H9 (cell line): ENCODE results near the gene MRPL1. TPM values are rescaled to one million over a fixed set of nuclear protein-coding genes. Genes with fewer than 3 reads are reported as not detected.

Source experiments
- DNase-seq: peaks from one replicate; pipeline ENCODE4 v3.0.0-alpha.2; 2017
- H2AFZ ChIP-seq: one replicate; pipeline ENCODE4 v1.6.1; 2013; ENCODE audit warnings: mild to moderate bottlenecking, low read length, control low read depth, moderate library complexity
- H2AK5ac ChIP-seq: 2 replicates; pipeline ENCODE4 v1.6.1; 2013; ENCODE audit warnings: low read length, control low read depth, mixed read lengths; ENCODE audit not compliant: insufficient read length
- H2BK120ac ChIP-seq: one replicate; pipeline ENCODE4 v1.6.1; 2013; ENCODE audit warnings: low read depth, mild to moderate bottlenecking, low read length, control low read depth, inconsistent platforms; ENCODE audit not compliant: poor library complexity, severe bottlenecking
- H2BK12ac ChIP-seq: 2 replicates; pipeline ENCODE4 v1.6.1; 2013; ENCODE audit warnings: low read length, control low read depth, mixed read lengths, low read depth; ENCODE audit not compliant: insufficient read length
- H2BK15ac ChIP-seq: 2 replicates; pipeline ENCODE4 v1.6.1; 2013; ENCODE audit warnings: low read depth, low read length, control low read depth
- H2BK20ac ChIP-seq: one replicate; pipeline ENCODE4 v1.6.1; 2013; ENCODE audit warnings: low read depth, mild to moderate bottlenecking, low read length, control low read depth, inconsistent platforms; ENCODE audit not compliant: poor library complexity, severe bottlenecking
- H2BK5ac ChIP-seq: 2 replicates; pipeline ENCODE4 v1.6.1; 2013; ENCODE audit warnings: low read length, control low read depth, mixed read lengths; ENCODE audit not compliant: insufficient read length
- H3K14ac ChIP-seq: 2 replicates; pipeline ENCODE4 v1.6.1; 2013; ENCODE audit warnings: low read length, control low read depth; ENCODE audit not compliant: insufficient read depth
- H3K18ac ChIP-seq: 2 replicates; pipeline ENCODE4 v1.6.1; 2013; ENCODE audit warnings: low read depth, mild to moderate bottlenecking, mixed read lengths, low read length, control low read depth; ENCODE audit not compliant: insufficient read length
- H3K23ac ChIP-seq: 2 replicates; pipeline ENCODE4 v1.6.1; 2013; ENCODE audit warnings: low read length, control low read depth, mixed read lengths, low read depth; ENCODE audit not compliant: insufficient read length
- H3K23me2 ChIP-seq: 2 replicates; pipeline ENCODE4 v1.6.1; 2013; ENCODE audit warnings: low read depth, mild to moderate bottlenecking, mixed read lengths, low read length, control low read depth; ENCODE audit not compliant: insufficient read length, poor library complexity, severe bottlenecking
- H3K27ac ChIP-seq: 2 replicates; pipeline ENCODE4 v1.5.1; 2013; ENCODE audit warnings: low read length, control low read depth, mixed read lengths, low read depth; ENCODE audit not compliant: insufficient read length
- H3K27me3 ChIP-seq: 2 replicates; pipeline ENCODE4 v1.6.1; 2013; ENCODE audit warnings: low read length, control low read depth, inconsistent platforms; ENCODE audit not compliant: insufficient read depth
- H3K4ac ChIP-seq: 2 replicates; pipeline ENCODE4 v1.6.1; 2013; ENCODE audit warnings: low read depth, mild to moderate bottlenecking, control low read depth, inconsistent platforms, low read length, moderate library complexity
- H3K4me1 ChIP-seq: 2 replicates; pipeline ENCODE4 v1.6.1; 2013; ENCODE audit warnings: low read length, control low read depth, inconsistent platforms; ENCODE audit not compliant: insufficient read depth
- H3K4me2 ChIP-seq: 2 replicates; pipeline ENCODE4 v1.6.1; 2013; ENCODE audit warnings: low read length, control low read depth, mixed read lengths; ENCODE audit not compliant: insufficient read length, insufficient read depth
- H3K56ac ChIP-seq: 2 replicates; pipeline ENCODE4 v1.6.1; 2013; ENCODE audit warnings: low read depth, mild to moderate bottlenecking, mixed read lengths, low read length, control low read depth; ENCODE audit not compliant: insufficient read length
- H3K79me1 ChIP-seq: 2 replicates; pipeline ENCODE4 v1.6.1; 2013; ENCODE audit warnings: low read depth, mild to moderate bottlenecking, moderate library complexity, low read length, control low read depth, inconsistent platforms; ENCODE audit not compliant: insufficient read depth, poor library complexity, severe bottlenecking
- H3K79me2 ChIP-seq: 2 replicates; pipeline ENCODE4 v1.6.1; 2013; ENCODE audit warnings: low read length, control low read depth, inconsistent platforms; ENCODE audit not compliant: insufficient read depth
- H3K9ac ChIP-seq: 2 replicates; pipeline ENCODE4 v1.6.1; 2013; ENCODE audit warnings: low read length, control low read depth, mixed read lengths; ENCODE audit not compliant: insufficient read length; ENCODE audit errors: extremely low read depth
- H3K9me3 ChIP-seq: one replicate; pipeline ENCODE4 v1.6.1; 2013; ENCODE audit warnings: low read depth, low read length, inconsistent platforms; ENCODE audit not compliant: control insufficient read depth
- H3T11ph ChIP-seq: one replicate; pipeline ENCODE4 v1.6.1; 2013; ENCODE audit warnings: mild to moderate bottlenecking, low read length, control low read depth, inconsistent platforms
- H4K20me1 ChIP-seq: one replicate; pipeline ENCODE4 v1.6.1; 2013; ENCODE audit not compliant: control insufficient read depth, insufficient read length, insufficient read depth
- H4K5ac ChIP-seq: 2 replicates; pipeline ENCODE4 v1.6.1; 2013; ENCODE audit warnings: low read depth, mild to moderate bottlenecking, mixed read lengths, low read length, control low read depth; ENCODE audit not compliant: insufficient read length
- H4K8ac ChIP-seq: replicated peaks from 2 replicates; pipeline ENCODE4 v1.6.1; 2013; ENCODE audit warnings: low read length, control low read depth, mixed read lengths, low read depth; ENCODE audit not compliant: insufficient read length
- H4K91ac ChIP-seq: 2 replicates; pipeline ENCODE4 v1.6.1; 2013; ENCODE audit warnings: low read depth, mild to moderate bottlenecking, moderate library complexity, mixed read lengths, low read length, control low read depth; ENCODE audit not compliant: insufficient read length
- H3K27ac Mint-ChIP-seq, 3 experiments: 2 replicates in 2 of 3; 3 replicates in 1 of 3; pipeline ENCODE4 v1.8.0; 2020 to 2021; ENCODE audit warnings: mixed read lengths in 3 of 3, mild to moderate bottlenecking in 1 of 3, moderate library complexity in 1 of 3
- H3K27me3 Mint-ChIP-seq: 2 replicates; pipeline ENCODE4 v1.8.0; 2021; ENCODE audit warnings: low read depth, mild to moderate bottlenecking, moderate library complexity, mixed read lengths
- H3K36me3 Mint-ChIP-seq, 3 experiments: 2 replicates in 2 of 3; 3 replicates in 1 of 3; pipeline ENCODE4 v1.8.0; 2020 to 2021; ENCODE audit warnings: low read depth in 3 of 3, mixed read lengths in 3 of 3; ENCODE audit not compliant: insufficient read depth in 1 of 3
- H3K4me1 Mint-ChIP-seq, 2 experiments: 2 replicates each; pipeline ENCODE4 v1.8.0; 2020; ENCODE audit warnings: mixed read lengths in 2 of 2
- H3K4me3 Mint-ChIP-seq, 2 experiments: 2 replicates in 1 of 2; 3 replicates in 1 of 2; pipeline ENCODE4 v1.8.0; 2020 to 2021; ENCODE audit warnings: mild to moderate bottlenecking in 2 of 2, mixed read lengths in 2 of 2, moderate library complexity in 1 of 2
- H3K9me3 Mint-ChIP-seq, 2 experiments: 2 replicates in 1 of 2; 3 replicates in 1 of 2; pipeline ENCODE4 v1.8.0; 2020; ENCODE audit warnings: mild to moderate bottlenecking in 2 of 2, mixed read lengths in 2 of 2, moderate library complexity in 1 of 2
- CTCF ChIP-seq: fragments of 200-600 bp; sonication (generic); conservative IDR thresholded peaks from 3 replicates; pipeline ENCODE4 v1.8.0; 2021; ENCODE audit warnings: antibody characterized with exemption, mild to moderate bottlenecking
- total RNA-seq: library from RNA; stranded (reverse); gene quantifications from 2 replicates; pipeline ENCODE4 v1.2.1, GENCODE V29; 2021

MRPL1 gene
- total RNA-seq, 1 experiment from 2014 or later = 39.0 TPM

- H3K4me2 ChIP-seq = no peak overlapping the region
- no peak overlapping the region for H2BK15ac ChIP-seq
- H3K27me3 ChIP-seq = no peaks in the 10 kb centered on the region
- H3K9me3 Mint-ChIP-seq = peaks cover 3% of the 10 kb centered on the region in 2 experiments
- H3K4me3 Mint-ChIP-seq = no peak overlapping the region
- no peaks in the 10 kb centered on the region; the same call in 1 of the 2 replicates for H3K27me3 Mint-ChIP-seq
- no peak for TF ChIP-seq CTCF
- no peak for DNase-seq
- H3T11ph ChIP-seq = no peak overlapping the region
- no peak overlapping the region for H2BK5ac ChIP-seq
- no peak overlapping the region for H3K56ac ChIP-seq
- H3K4me1 Mint-ChIP-seq = peaks cover 15 to 25% of the 10 kb centered on the region in 2 experiments
- no peaks in the 10 kb centered on the region for H3K79me2 ChIP-seq
- no peak overlapping the region for H4K5ac ChIP-seq
- no peak overlapping the region for H3K23ac ChIP-seq
- no peak overlapping the region for H3K18ac ChIP-seq
- H3K79me1 ChIP-seq = no peaks in the 10 kb centered on the region
- peaks cover 0 to 3% (median 0%) of the 10 kb centered on the region in 3 experiments; a peak in 3 of 7 replicates for H3K36me3 Mint-ChIP-seq
- no peaks in the 10 kb centered on the region for H3K23me2 ChIP-seq
- H2BK12ac ChIP-seq = no peak overlapping the region
- no peak overlapping the region for H2BK20ac ChIP-seq
- H4K8ac ChIP-seq = no peak overlapping the region
- H3K14ac ChIP-seq = no peak overlapping the region
- peaks cover 3% of the 10 kb centered on the region for H3K4me1 ChIP-seq
- H3K27ac Mint-ChIP-seq = peak overlapping the region in 1 of 3 experiments; percentile 7; a peak in 1 of 7 replicates
- no peak overlapping the region for H4K91ac ChIP-seq
- H4K20me1 ChIP-seq = no peaks in the 10 kb centered on the region
- no peak overlapping the region for H2AFZ ChIP-seq
- H3K27ac ChIP-seq = no peak overlapping the region
- no peak overlapping the region for H3K9ac ChIP-seq
- H2AK5ac ChIP-seq = no peak overlapping the region
- no peak overlapping the region for H2BK120ac ChIP-seq
- H3K4ac ChIP-seq = no peak overlapping the region
- H3K9me3 ChIP-seq = no peaks in the 10 kb centered on the region
Observed at GRCh38 chr4:77989968-77990367, 127.3 kb downstream of the MRPL1 start.
